Transverse colon (tissue), 3 donors: ENCODE results near the gene DBH.

Experiments
- CTCF ChIP-seq, 5 experiments: fragments of 200-600 bp in 3 of 5; fragments of 450-650 bp in 2 of 5; sonication (generic) in 3 of 5; IDR thresholded peaks; 1 replicate in 2 of 5; 2 replicates in 3 of 5; pipeline ENCODE4 v1.5.1; 2016 to 2017; ENCODE audit warnings: antibody characterized with exemption in 5 of 5, inconsistent platforms in 3 of 5, mild to moderate bottlenecking in 2 of 5, moderate library complexity in 1 of 5
- POLR2A ChIP-seq: fragments of 450-650 bp; IDR thresholded peaks from one replicate; pipeline ENCODE4 v1.6.1; 2016; ENCODE audit warnings: antibody characterized with exemption, mild to moderate bottlenecking, moderate library complexity

GRCh38 chr9:133689151-133689763, 53.1 kb downstream of the DBH start:
- TF ChIP-seq POLR2A (no peak), CTCF (IDR thresholded peaks at IDR 0.05) (no peak)
